GM19193 (cell line): Measurements from ENCODE around the gene DPP10.

Source experiments
- POLR2A ChIP-seq: IDR thresholded peaks from 4 replicates; pipeline ENCODE4 v1.6.1; 2011; ENCODE audit not compliant: insufficient read depth, insufficient read length; ENCODE audit errors: extremely low read depth

DPP10 gene

DNA sequence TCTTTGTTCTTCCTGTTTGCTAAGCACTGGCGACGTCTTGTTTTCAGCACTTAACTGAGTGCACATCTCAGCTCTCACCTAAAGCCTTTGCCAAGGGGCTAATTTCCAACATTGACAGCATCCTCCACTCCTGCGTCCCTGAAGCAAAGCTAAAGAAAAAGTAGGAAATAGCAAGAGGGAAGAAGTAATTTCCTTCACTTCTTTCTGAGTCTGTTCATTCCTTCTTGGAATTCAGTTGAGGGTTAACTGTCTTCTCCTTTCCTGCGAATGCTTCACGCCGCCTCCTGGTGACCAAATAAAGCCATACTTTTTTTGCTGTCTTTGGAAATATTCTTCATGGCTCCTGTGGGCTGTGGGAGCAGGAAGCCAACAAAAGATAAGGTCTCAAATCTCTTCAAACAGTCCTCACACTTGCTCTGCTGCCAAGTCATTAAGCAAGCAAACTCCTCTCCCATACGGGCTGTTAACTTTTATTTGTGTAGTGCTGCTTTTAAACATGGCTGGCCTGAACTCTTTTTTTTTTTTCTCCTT lies 100.9 kb downstream of the DPP10 start:
- TF ChIP-seq POLR2A: no peak

DNA sequence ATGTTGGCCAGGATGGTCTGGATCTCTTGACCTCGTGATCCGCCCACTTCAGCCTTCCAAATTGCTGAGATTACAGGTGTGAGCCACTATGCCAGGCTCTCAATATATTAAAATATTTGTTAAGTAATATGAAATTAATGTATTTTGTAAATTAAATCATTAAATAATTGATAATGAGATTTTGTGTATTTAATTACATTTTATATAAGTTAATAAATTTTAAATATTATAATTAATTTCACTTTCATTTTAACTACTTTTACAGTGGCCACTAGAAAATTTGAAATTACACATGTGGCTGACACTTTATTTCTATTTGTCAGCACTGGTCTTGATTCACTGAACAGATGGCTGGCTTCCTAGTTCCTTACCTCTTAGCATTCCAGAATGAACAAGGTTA lies 102.6 kb downstream of the DPP10 start:
- no peak for TF ChIP-seq POLR2A

DNA sequence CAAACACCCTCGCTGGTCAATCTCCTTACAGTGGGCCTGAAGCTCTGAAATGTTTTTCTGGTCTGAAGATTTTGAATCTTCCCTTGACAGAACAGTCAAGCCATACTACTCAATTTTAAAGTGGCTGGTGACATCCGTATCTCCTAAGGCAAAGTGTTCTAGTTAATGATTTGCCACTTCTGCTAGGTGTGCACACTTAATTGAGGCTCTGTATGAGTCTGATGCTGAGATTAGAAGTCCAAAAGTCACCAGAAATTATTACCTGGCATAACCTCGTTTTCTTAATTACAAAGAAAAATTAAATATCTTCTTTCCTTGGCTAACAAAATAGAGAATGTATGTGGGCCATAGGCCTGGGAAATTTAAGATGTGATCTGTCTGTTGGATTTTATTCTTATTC lies 104.1 kb downstream of the DPP10 start:
- TF ChIP-seq POLR2A: no peak

DNA sequence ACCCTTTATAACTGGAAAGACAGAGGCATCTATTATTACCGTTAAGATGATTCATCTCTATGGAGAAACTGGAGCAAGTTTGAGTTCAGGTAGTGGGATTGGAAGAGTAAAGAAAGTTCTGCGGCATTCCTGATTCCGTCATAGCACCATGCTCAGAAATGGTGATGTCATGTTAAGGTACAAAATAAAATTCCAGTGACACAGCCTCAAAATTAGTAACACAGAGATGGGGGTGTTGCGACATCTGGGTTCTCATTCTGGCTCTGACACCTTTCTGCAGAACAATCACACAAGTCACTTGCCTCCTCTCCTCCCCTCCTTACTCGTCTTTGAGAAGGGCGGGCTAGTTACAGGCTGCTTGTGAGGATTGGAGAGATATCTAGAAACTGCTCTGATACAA lies 105.7 kb downstream of the DPP10 start:
- no peak for TF ChIP-seq POLR2A

DNA sequence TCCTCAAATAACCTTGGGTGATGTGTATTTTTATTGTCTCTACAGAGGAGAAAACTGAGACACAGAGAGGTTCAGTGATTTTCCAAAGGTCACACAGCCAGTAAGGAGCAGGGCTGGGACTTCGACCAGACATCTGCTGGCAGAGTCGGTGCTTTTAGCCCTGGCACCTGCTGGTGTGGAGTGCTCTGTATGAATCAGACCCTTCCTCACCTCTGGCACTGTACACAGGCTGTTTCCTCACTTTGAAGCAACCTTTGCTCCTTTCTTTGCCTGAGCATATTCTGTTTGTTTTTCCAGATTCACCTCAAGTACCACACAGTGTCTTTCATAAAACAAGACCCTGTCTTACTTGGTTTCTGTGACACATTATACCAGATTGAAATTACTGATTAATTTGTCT lies 107.9 kb downstream of the DPP10 start:
- TF ChIP-seq POLR2A: no peak

DNA sequence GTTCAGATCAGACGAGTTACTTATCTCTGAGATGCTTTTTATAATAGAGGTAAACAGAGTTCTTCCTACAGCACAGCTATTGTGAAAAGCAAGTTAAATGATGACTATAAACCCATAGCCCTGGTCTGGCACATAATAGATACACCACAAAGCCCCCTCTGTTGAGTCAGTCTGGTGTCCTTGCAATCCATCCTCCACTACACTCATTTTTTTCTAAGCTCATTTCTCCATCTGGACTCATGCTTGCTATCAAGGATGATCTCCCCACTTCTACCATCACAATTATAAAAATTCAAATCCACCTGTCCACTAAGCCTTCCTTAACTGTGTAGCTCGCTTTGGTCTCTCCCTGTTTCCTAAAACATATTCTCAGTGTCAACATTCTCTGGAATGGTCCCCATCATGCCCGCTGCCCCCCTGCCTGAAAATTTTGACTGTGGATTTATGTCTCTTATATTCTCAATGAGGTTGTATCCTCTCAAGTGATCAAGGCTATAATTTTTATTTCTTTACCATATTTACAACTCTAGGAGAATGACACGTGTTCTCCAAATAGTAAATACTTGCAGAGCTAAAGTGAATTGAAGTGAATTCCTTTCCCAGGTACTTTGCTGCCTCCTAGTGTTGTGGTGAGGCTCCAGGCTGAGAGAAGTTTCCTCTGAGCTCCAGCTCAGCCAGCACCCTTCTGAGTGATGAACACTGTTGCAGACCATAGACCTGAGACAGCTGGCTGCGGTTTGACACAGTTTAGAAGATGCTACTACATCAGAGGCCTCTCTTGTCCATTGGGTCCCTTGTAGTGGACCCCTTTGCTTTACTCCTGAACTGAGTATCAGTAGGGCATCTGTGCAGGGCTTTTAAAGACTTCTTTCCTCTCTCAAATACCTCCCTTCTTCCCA lies 108.7 kb downstream of the DPP10 start:
- TF ChIP-seq POLR2A: no peak

DNA sequence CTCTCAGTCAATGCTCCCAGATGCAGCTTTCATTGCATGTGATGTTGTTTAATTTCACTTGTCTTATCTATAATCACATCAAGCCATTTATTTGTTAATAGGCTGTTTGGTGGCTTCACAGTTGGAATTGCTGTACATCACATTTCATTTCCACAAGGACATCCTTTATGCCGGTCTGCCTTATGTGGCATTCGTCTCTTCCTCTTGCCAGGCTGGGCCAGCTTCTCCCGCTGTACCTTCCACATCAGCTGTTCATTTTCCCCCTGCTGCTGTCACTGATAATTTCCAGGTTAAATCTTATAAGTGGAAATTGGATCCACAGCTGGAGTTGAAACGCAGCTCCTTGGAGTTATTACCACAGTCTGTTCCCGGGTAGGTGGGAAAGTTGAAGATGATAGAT lies 110.6 kb downstream of the DPP10 start:
- TF ChIP-seq POLR2A: no peak

DNA sequence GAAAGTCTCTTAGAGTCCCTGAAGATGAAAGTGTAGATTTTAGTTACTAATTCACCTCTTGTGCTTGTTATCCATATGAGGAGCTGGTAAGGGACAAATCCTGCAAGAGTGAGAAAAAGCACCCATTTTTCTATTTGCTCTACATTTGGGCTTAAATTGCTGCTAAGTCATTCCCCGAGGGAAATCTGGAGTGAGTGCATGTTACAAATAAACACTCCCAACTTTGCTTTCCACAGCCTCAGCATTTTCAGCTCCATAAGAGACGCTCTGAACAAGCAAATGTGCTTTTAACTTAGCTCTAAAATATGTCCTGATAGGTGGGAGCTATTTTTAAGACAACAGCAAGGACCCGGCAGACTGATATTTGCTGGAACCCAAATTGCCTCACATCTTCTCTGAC lies 126.7 kb downstream of the DPP10 start:
- TF ChIP-seq POLR2A: no peak

DNA sequence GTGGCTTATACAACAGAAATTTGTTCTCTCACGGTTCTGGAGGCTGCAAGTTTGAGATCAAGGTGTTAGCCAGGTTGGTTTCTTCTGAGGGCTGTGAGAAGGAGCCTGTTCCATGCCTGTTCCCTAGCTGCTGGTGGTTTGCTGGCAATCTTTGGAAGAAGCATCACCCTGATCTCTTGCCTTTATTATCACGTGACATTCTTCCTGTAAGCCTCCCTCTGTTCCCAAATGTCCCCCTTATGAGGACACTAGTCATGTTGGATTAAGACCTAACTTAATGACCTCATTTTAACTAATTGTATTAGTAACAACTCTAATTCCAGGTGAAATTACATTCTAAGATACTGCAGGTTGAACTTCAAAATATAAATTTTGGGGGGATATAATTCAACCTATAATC lies 135.2 kb downstream of the DPP10 start:
- no peak for TF ChIP-seq POLR2A

DNA sequence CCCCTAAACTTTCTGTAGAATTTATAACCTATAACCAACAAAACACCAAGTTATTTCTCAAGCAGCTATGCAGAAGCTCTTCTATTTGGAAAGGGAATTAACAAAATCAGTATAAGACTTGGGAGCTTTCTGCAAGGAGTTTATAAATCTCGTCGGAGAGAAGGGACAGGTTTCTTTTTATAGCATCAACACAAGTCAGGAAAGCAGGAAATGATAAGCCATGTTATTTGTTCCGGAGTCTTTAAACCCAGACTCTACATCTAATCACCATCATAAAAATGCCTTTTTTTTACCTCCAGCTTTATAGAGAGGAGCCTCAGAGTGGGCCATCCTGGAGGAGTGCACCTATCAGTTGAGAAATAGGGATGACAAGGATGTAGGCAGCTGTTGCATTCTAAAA lies 137.1 kb downstream of the DPP10 start:
- no peak for TF ChIP-seq POLR2A

DNA sequence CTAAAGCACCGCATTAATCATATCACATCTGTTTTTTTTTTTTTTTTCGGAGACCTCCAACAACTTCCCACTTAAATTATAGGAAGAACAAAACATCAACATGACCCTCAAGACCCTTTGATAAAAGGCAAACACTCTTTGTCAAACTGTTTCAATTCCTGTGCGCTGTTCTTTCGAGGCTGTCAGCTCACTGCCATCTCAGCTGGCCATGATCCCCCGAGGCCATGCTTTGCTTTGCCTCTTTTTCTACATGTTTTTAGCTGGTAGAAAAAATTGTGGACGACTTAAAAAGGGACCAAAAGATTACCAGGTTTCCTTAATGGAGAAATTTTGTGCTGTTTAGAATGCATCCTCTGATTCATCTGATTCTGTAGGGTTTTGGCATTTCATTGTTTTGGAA lies 138.2 kb downstream of the DPP10 start:
- no peak for TF ChIP-seq POLR2A

DNA sequence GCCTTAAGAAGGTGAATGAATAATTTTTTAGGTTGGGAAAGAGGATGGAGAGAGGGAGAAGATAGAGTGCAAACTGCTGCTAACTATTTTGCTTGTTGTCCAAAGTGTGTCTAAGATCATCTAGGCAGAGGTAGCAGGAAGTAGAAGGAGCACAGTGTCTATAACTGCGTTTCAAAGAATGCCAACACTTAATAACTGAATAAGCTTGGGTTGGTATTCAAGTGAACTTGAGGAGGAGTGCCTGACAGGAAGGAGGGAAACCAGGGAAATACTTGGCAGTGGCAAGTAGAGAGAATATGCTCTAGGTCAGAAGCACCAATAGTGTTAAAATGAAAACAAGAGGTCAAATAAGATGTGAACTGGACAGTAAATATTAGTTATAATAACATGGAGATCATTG lies 155.9 kb downstream of the DPP10 start:
- no peak for TF ChIP-seq POLR2A

DNA sequence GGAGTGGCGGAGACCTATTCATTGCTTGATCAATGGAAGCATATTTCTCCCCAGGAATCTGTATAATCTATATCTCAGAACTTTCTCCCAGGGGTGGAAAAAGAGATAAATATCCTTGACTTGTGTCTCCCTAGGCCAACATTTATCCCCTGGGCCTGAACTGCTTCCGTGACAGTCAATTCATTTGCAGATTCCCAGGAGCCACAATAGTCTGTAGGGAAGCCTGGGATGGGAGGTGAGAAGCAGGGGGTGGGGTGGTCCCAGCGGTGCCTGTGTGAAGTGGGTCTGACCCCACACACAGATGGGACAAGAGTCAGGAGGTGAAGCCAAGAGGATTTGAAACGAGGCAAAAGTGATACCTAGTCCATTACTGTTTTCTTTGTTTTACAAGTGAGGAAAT lies 166.8 kb downstream of the DPP10 start:
- TF ChIP-seq POLR2A: no peak

DNA sequence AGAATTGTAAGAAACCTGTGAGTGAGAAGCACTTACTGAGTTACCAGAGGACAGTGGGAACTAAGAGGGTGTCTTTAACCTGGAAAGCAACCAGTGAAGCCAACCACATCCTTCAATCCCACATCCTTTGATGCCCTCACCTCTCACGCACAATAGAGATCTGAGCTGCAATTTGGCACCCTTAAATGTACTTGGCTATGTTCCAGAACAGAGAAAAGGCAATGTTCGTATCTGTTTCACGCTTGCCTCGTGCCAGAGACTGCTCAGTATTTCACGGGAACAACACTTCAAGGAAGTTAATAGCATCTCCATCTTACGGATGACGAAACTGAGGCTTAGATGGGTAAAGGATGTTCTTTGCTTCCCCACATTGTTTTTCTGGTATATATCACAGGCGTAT lies 167.4 kb downstream of the DPP10 start:
- TF ChIP-seq POLR2A: no peak

DNA sequence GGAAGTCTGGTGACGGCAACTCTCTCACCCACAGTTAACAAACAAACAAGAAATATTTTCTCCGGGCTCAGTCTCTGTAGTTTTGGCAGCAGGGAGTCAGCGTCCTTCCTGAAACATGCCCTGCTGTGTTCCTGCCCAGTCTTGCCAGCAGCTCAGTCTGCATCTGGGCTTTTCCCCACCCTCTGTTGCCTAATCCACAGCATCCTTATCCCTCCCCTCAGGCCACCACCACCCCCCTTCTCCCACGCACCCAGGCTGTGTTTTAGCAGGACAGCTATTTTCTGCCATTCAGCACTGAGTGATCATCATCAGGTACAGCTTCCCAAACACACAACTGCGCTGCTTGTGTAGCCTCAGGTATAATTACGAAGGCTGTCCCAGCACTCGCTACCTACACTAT lies 168.2 kb downstream of the DPP10 start:
- no peak for TF ChIP-seq POLR2A

DNA sequence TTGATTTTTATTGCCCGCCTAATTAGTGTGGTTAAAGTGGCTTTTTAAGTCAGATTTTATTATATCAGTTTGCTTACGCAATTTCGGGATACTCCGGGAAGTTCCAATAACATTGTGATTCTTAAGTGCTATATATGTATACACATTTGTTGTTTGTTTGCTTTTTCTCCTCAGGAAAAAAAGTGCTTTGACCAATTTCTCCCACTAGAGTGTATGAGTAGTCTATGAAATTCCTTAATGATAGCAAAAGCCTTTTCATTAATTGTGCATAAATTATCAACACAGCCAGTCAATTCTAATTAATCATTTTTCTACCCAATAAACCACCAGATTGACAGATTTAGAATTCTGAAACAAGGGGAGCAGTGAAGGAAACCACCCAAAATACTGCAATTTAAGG lies 172.2 kb downstream of the DPP10 start:
- TF ChIP-seq POLR2A: no peak
